Astrocyte (in vitro differentiated cells and primary cell): Measurements from ENCODE around the gene REEP1. TPM values are rescaled to one million over a fixed set of nuclear protein-coding genes. Genes with fewer than 3 reads are reported as not detected.

ENCODE experiments used
- DNase-seq: peaks from one replicate; pipeline ENCODE4 v3.0.0-alpha.2; 2010; ENCODE audit warnings: low read depth
- FAIRE-seq: peaks from 2 replicates; lab custom pipeline; 2011; peaks lifted over from hg19 to GRCh38; lab: Jason Lieb, UNC
- H2AFZ ChIP-seq: 2 replicates; pipeline ENCODE4 v1.6.0; 2012; ENCODE audit warnings: low read depth, low read length, inconsistent platforms
- H3K27ac ChIP-seq: 2 replicates; pipeline ENCODE4 v1.5.1; 2011; ENCODE audit warnings: low read depth, low read length, inconsistent platforms
- H3K27me3 ChIP-seq: 2 replicates; pipeline ENCODE4 v1.6.0; 2011; ENCODE audit warnings: low read length, inconsistent platforms; ENCODE audit not compliant: insufficient read depth
- H3K36me3 ChIP-seq: 2 replicates; pipeline ENCODE4 v1.5.1; 2011; ENCODE audit warnings: low read length, inconsistent platforms; ENCODE audit not compliant: insufficient read depth
- H3K4me1 ChIP-seq: 2 replicates; pipeline ENCODE4 v1.5.1; 2011; ENCODE audit warnings: low read length, inconsistent platforms; ENCODE audit not compliant: insufficient read depth
- H3K4me2 ChIP-seq: 2 replicates; pipeline ENCODE4 v1.6.0; 2012; ENCODE audit warnings: low read length, inconsistent platforms
- H3K4me3 ChIP-seq: 2 replicates; pipeline ENCODE4 v1.5.1; 2011; ENCODE audit warnings: low read depth, mild to moderate bottlenecking, low read length, inconsistent platforms; ENCODE audit not compliant: insufficient read depth
- H3K79me2 ChIP-seq: 2 replicates; pipeline ENCODE4 v1.6.0; 2012; ENCODE audit warnings: mild to moderate bottlenecking, low read length, inconsistent platforms; ENCODE audit not compliant: insufficient read depth
- H3K9ac ChIP-seq: 2 replicates; pipeline ENCODE4 v1.6.0; 2012; ENCODE audit warnings: mild to moderate bottlenecking, low read length, inconsistent platforms
- H3K9me3 ChIP-seq: 2 replicates; pipeline ENCODE4 v1.5.1; 2012; ENCODE audit warnings: low read depth, mild to moderate bottlenecking, low read length, inconsistent platforms; ENCODE audit not compliant: insufficient read depth
- H4K20me1 ChIP-seq: 2 replicates; pipeline ENCODE4 v1.6.0; 2012; ENCODE audit warnings: low read length, inconsistent platforms; ENCODE audit not compliant: insufficient read depth
- H3K27ac Mint-ChIP-seq: one replicate; pipeline ENCODE4 v1.8.0; 2021; ENCODE audit warnings: mild to moderate bottlenecking, mixed read lengths; ENCODE audit not compliant: unreplicated experiment
- H3K27me3 Mint-ChIP-seq: one replicate; pipeline ENCODE4 v1.8.0; 2021; ENCODE audit warnings: low read depth, mixed read lengths; ENCODE audit not compliant: unreplicated experiment
- H3K36me3 Mint-ChIP-seq: one replicate; pipeline ENCODE4 v1.8.0; 2021; ENCODE audit warnings: low read depth, mixed read lengths; ENCODE audit not compliant: unreplicated experiment
- H3K4me1 Mint-ChIP-seq: one replicate; pipeline ENCODE4 v1.8.0; 2021; ENCODE audit warnings: low read depth, mixed read lengths; ENCODE audit not compliant: unreplicated experiment
- H3K4me3 Mint-ChIP-seq: one replicate; pipeline ENCODE4 v1.8.0; 2021; ENCODE audit warnings: mild to moderate bottlenecking, moderate library complexity, mixed read lengths; ENCODE audit not compliant: unreplicated experiment
- H3K9me3 Mint-ChIP-seq: one replicate; pipeline ENCODE4 v1.8.0; 2021; ENCODE audit warnings: mild to moderate bottlenecking, mixed read lengths; ENCODE audit not compliant: unreplicated experiment
- EZH2 ChIP-seq: IDR thresholded peaks from 2 replicates; pipeline ENCODE4 v1.6.1; 2012; ENCODE audit warnings: mild to moderate bottlenecking, low read length, inconsistent platforms; ENCODE audit not compliant: insufficient read depth
- total RNA-seq: library from RNA; stranded (reverse); gene quantifications from 2 replicates; pipeline ENCODE4 v1.2.1, GENCODE V29; 2021
- TF ChIP-seq, protein P1 (sequence below): IDR thresholded peaks from 2 replicates; pipeline ENCODE4 v1.5.1; 2011; ENCODE audit warnings: low read depth, mild to moderate bottlenecking, inconsistent platforms, low read length, moderate library complexity; ENCODE audit not compliant: insufficient read depth

Gene REEP1
- total RNA-seq, 1 donor from 2014 or later, result 0.61 TPM

DNA sequence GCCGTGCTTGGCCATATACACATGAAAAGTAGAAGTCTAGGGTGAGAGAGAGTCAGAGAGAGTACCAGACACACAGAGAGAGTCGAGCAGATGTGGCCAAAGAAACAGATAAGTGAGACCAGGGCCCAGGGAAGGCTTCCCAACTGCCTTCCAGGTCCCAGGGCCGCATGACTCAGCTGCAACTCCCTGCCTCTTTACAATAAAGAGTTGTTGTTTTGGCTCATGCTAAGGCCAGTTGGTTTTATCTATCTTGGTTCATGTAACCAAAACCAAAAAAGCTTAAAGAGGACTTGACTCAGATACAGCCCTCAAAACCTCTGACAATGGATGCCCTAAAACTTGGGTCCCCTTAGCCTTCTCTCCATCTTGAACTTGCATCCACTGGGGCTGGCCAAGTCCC is 36.9 kb downstream of the REEP1 start:
- Histone ChIP-seq H4K20me1 (no peaks in the 10 kb centered on the region), H2AFZ (no peak overlapping the region), H3K4me2 (no peak overlapping the region), H3K79me2 (no peaks in the 10 kb centered on the region), H3K4me1 (no peaks in the 10 kb centered on the region), H3K27ac (no peak overlapping the region), H3K27me3 (peaks cover 13% of the 10 kb centered on the region), H3K36me3 (no peaks in the 10 kb centered on the region), H3K9ac (no peak overlapping the region), H3K9me3 (no peaks in the 10 kb centered on the region), H3K4me3 (no peak overlapping the region)
- DNase-seq, result no peak
- Mint-ChIP-seq H3K4me1 (peaks cover 10% of the 10 kb centered on the region), H3K27ac (no peak overlapping the region), H3K9me3 (no peaks in the 10 kb centered on the region), H3K27me3 (peaks cover 32% of the 10 kb centered on the region), H3K4me3 (no peak overlapping the region), H3K36me3 (no peaks in the 10 kb centered on the region)
- no peak for TF ChIP-seq EZH2
- TF ChIP-seq, protein P1, sequence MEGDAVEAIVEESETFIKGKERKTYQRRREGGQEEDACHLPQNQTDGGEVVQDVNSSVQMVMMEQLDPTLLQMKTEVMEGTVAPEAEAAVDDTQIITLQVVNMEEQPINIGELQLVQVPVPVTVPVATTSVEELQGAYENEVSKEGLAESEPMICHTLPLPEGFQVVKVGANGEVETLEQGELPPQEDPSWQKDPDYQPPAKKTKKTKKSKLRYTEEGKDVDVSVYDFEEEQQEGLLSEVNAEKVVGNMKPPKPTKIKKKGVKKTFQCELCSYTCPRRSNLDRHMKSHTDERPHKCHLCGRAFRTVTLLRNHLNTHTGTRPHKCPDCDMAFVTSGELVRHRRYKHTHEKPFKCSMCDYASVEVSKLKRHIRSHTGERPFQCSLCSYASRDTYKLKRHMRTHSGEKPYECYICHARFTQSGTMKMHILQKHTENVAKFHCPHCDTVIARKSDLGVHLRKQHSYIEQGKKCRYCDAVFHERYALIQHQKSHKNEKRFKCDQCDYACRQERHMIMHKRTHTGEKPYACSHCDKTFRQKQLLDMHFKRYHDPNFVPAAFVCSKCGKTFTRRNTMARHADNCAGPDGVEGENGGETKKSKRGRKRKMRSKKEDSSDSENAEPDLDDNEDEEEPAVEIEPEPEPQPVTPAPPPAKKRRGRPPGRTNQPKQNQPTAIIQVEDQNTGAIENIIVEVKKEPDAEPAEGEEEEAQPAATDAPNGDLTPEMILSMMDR, result no peak
- no peak for FAIRE-seq

DNA sequence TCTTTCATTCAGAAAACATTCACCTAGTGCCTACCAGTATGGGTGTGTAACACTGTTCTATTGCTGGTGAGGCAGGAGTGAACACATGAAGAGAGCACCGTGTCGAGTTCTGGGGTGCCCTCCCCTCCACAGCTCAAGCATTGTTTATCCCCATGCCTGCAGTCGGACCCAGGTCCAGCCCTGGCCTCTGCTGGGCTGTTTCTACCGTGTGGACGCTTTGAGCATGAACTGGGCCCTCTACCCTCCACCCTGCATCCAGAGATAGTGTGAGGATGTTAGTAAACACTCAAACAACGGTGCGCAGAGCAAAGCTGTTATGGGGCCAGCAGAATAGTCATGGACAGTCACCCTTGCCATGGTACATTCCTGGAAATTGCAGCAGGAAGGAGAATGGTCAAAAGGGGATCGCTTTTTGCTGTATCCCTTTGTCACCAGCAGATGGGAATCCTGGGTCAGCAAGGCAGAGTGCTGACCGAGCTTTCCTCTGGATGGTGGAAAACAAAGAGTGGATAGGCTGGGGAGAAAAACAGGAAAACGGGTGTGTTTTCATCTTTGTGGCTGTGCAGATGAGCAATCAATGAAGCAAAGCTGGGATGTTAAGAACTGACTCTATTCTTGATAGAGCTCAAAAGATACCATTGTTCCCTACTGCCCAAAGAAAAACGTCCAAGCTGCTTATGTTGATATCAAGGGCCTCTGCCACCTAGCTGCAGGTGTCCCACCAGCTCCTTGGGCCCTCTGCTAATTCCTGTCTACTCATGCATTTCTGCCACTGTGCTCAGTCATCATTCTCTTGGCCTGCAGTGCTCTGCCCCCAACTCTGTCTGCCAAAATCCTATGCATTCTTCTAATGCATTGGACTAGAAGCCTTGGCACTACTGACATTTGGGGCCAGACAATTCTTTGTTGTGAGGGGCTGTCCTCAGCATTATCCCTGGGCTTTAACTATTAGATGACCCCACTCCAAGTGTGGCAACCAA is 38.7 kb downstream of the REEP1 start:
- no peak for FAIRE-seq
- H2AFZ ChIP-seq, result no peak overlapping the region
- no peak for DNase-seq
- no peaks in the 10 kb centered on the region for H3K36me3 Mint-ChIP-seq
- H3K27me3 Mint-ChIP-seq, result peaks cover 16% of the 10 kb centered on the region
- H3K9me3 Mint-ChIP-seq, result no peaks in the 10 kb centered on the region
- H3K27ac ChIP-seq, result no peak overlapping the region
- no peaks in the 10 kb centered on the region for H3K9me3 ChIP-seq
- no peaks in the 10 kb centered on the region for H4K20me1 ChIP-seq
- H3K79me2 ChIP-seq, result no peaks in the 10 kb centered on the region
- H3K4me1 ChIP-seq, result no peaks in the 10 kb centered on the region
- no peaks in the 10 kb centered on the region for H3K36me3 ChIP-seq
- H3K27me3 ChIP-seq, result peaks cover 6% of the 10 kb centered on the region
- no peak overlapping the region for H3K4me3 Mint-ChIP-seq
- H3K4me3 ChIP-seq, result no peak overlapping the region
- no peak overlapping the region for H3K4me2 ChIP-seq
- TF ChIP-seq, protein P1, result no peak
- TF ChIP-seq EZH2, result no peak
- peaks cover 10% of the 10 kb centered on the region for H3K4me1 Mint-ChIP-seq
- H3K27ac Mint-ChIP-seq, result peak overlapping the region; percentile 53
- H3K9ac ChIP-seq, result no peak overlapping the region
